ENCODE measurements around the gene OPALIN.

Gene OPALIN

DNA sequence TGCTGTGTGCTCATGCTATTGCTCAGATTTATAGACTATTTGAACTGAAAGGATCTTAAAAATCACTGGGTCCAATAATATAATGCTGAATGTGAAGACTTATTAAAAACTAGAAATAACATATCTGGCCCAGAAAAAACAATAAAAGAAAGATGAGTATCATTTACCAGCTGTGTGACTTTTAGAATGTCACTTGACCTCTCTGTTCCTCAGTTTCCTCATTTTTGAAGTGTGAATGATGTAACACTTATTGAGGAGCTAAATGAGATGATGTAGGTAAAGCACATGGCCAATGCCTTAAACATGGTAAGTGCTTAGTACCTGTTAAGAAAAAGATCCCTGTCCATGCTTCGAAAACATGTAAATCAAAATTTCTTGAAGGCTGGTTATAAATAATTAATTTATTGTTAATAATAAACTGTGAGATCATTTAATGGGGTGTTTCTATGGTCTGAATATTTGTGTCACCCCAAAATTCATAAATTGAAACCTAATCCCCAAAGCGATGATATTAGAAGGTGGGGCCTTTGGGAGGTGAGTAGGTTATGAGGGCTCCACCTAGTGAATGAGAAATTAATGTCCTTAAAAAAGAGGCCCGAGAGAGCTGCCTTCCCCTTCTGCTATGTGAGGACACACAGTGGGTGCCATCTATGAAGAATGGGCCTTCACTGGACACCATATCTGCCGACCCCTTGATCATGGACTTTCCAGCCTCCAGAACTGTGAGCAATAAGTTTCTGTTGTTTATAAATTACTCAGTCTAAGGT, 41.6 kb downstream of the OPALIN start:
- no peak overlapping the region for H4K8ac ChIP-seq (ENCODE audit: low read depth, low read length)
- no peak overlapping the region for H2BK15ac ChIP-seq (ENCODE audit: low read length)
- H3K4ac ChIP-seq (ENCODE audit: low read length) = no peak overlapping the region
- no peak overlapping the region for H2BK12ac ChIP-seq (ENCODE audit: low read length)
- WGBS, 2 donors (ENCODE audit: extremely low coverage in 2 of 2, insufficient read length in 2 of 2, insufficient replicate concordance in 1 of 2) = no CpG with 5 or more reads among the region's 4 CpGs
- no peaks in the 10 kb centered on the region for H3K27me3 ChIP-seq (ENCODE audit: control insufficient read depth in 3 of 3, insufficient read depth in 3 of 3, low read depth in 1 of 3, low read length in 3 of 3)
- H3K36me3 ChIP-seq (replicated peaks in 1 of 2; ENCODE audit: control insufficient read depth in 2 of 2, insufficient read depth in 2 of 2, low read length in 2 of 2) = no peaks in the 10 kb centered on the region
- no peak overlapping the region for H3K4me3 ChIP-seq (ENCODE audit: low read length in 2 of 2)
- H3K14ac ChIP-seq (ENCODE audit: low read length) = no peak overlapping the region
- no peaks in the 10 kb centered on the region for H3K79me1 ChIP-seq (ENCODE audit: low read depth, low read length)
- H3K27ac ChIP-seq (replicated peaks; ENCODE audit: low read length) = no peak overlapping the region
- H2BK120ac ChIP-seq (ENCODE audit: low read depth, low read length) = no peak overlapping the region
- no peak overlapping the region for H2AFZ ChIP-seq (ENCODE audit: low read length)
- H3K23ac ChIP-seq (ENCODE audit: low read depth, low read length, poor library complexity) = no peak overlapping the region
- H3K18ac ChIP-seq (ENCODE audit: low read length) = no peak overlapping the region
- no peak overlapping the region for H3K4me2 ChIP-seq (ENCODE audit: insufficient read depth, low read length, poor library complexity, severe bottlenecking)
- no peaks in the 10 kb centered on the region for H3K4me1 ChIP-seq (ENCODE audit: control insufficient read depth in 2 of 2, insufficient read depth in 1 of 2, low read depth in 1 of 2, low read length in 2 of 2)
- H3K9ac ChIP-seq (ENCODE audit: low read depth, low read length, poor library complexity) = no peak overlapping the region
- no peak overlapping the region for H2AK5ac ChIP-seq (ENCODE audit: low read depth, low read length)
- no peak overlapping the region for H2BK5ac ChIP-seq (ENCODE audit: low read length)
- H3K9me3 ChIP-seq (replicated peaks in 1 of 2; ENCODE audit: control insufficient read depth in 2 of 2, insufficient read depth in 1 of 2, low read depth in 1 of 2, low read length in 2 of 2) = no peaks in the 10 kb centered on the region
- no peak overlapping the region for H4K91ac ChIP-seq (ENCODE audit: low read depth, low read length, poor library complexity)
- DNase-seq (ENCODE audit: low spot score) = no peak

DNA sequence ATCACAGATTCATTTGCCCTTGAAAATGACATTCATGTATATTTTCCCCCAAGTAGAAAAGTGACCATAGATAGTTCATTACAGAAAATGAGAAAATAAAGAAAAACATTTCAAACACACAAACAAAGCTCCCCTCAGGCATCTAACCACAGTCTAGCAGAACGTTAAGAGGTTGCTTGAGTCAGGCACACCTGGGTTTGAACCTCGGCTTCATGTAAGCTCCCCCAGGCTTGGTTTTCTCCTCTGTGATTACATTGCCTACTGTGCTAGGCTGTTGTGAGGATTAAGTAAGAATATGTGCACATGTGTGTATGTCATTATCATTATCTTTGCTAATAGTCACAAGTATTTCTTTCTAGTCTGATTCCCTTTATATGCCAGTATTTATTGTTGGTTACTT, 45.5 kb downstream of the OPALIN start:
- WGBS, 2 donors (ENCODE audit: extremely low coverage in 2 of 2, insufficient read length in 2 of 2, insufficient replicate concordance in 1 of 2) = no CpG with 5 or more reads among the region's 2 CpGs
- no peak for DNase-seq (ENCODE audit: low spot score)
- Histone ChIP-seq H3K4ac (ENCODE audit: low read length) (no peak overlapping the region), H3K4me2 (ENCODE audit: insufficient read depth, low read length, poor library complexity, severe bottlenecking) (no peak overlapping the region), H2BK120ac (ENCODE audit: low read depth, low read length) (no peak overlapping the region), H2BK12ac (ENCODE audit: low read length) (no peak overlapping the region), H3K4me1 (ENCODE audit: control insufficient read depth in 2 of 2, insufficient read depth in 1 of 2, low read depth in 1 of 2, low read length in 2 of 2) (peaks cover 13 to 14% of the 10 kb centered on the region in 2 donors), H3K23ac (ENCODE audit: low read depth, low read length, poor library complexity) (no peak overlapping the region), H3K18ac (ENCODE audit: low read length) (no peak overlapping the region), H4K8ac (ENCODE audit: low read depth, low read length) (no peak overlapping the region), H3K9me3 (replicated peaks in 1 of 2; ENCODE audit: control insufficient read depth in 2 of 2, insufficient read depth in 1 of 2, low read depth in 1 of 2, low read length in 2 of 2) (no peaks in the 10 kb centered on the region), H3K14ac (ENCODE audit: low read length) (no peak overlapping the region), H3K27me3 (ENCODE audit: control insufficient read depth in 3 of 3, insufficient read depth in 3 of 3, low read depth in 1 of 3, low read length in 3 of 3) (no peaks in the 10 kb centered on the region), H3K4me3 (ENCODE audit: low read length in 2 of 2) (no peak overlapping the region), H4K91ac (ENCODE audit: low read depth, low read length, poor library complexity) (no peak overlapping the region), H2BK5ac (ENCODE audit: low read length) (no peak overlapping the region), H2AFZ (ENCODE audit: low read length) (no peak overlapping the region), H3K36me3 (replicated peaks in 1 of 2; ENCODE audit: control insufficient read depth in 2 of 2, insufficient read depth in 2 of 2, low read length in 2 of 2) (no peaks in the 10 kb centered on the region), H3K9ac (ENCODE audit: low read depth, low read length, poor library complexity) (no peak overlapping the region), H2AK5ac (ENCODE audit: low read depth, low read length) (no peak overlapping the region), H3K79me1 (ENCODE audit: low read depth, low read length) (no peaks in the 10 kb centered on the region), H3K27ac (replicated peaks; ENCODE audit: low read length) (no peak overlapping the region), H2BK15ac (ENCODE audit: low read length) (no peak overlapping the region)

DNA sequence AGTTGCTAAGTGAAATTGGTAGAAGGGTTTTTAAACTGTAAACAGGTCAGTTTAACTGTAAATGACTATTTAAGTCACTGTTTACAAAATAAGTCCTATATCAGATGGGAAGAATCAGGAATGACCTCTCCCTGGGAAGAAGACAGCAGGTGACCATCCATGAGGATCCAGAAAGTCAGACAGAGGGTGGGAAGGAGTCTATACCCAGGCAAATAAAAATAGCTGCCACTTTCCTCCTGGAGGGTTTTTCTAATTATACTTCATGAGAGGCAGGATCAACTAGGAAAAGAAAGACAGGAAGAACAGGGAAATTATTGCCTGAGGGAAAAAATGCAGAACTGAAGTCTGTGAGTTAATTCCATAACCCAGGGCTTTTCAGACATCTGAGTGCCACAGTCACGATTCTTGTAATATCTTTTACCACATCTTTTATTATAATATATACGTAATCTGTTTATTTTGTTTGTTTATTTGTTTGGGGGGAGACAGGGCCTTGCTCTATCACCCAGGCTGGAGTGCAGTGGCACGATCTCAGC, 47.6 kb downstream of the OPALIN start:
- Histone ChIP-seq H3K23ac (ENCODE audit: low read depth, low read length, poor library complexity) (no peak overlapping the region), H3K14ac (ENCODE audit: low read length) (no peak overlapping the region), H3K18ac (ENCODE audit: low read length) (no peak overlapping the region), H2BK15ac (ENCODE audit: low read length) (no peak overlapping the region), H3K36me3 (replicated peaks in 1 of 2; ENCODE audit: control insufficient read depth in 2 of 2, insufficient read depth in 2 of 2, low read length in 2 of 2) (no peaks in the 10 kb centered on the region), H3K9me3 (replicated peaks in 1 of 2; ENCODE audit: control insufficient read depth in 2 of 2, insufficient read depth in 1 of 2, low read depth in 1 of 2, low read length in 2 of 2) (no peaks in the 10 kb centered on the region), H4K91ac (ENCODE audit: low read depth, low read length, poor library complexity) (no peak overlapping the region), H3K27me3 (ENCODE audit: control insufficient read depth in 3 of 3, insufficient read depth in 3 of 3, low read depth in 1 of 3, low read length in 3 of 3) (no peaks in the 10 kb centered on the region), H4K8ac (ENCODE audit: low read depth, low read length) (no peak overlapping the region), H2BK5ac (ENCODE audit: low read length) (no peak overlapping the region), H3K4me3 (ENCODE audit: low read length in 2 of 2) (no peak overlapping the region), H2AFZ (ENCODE audit: low read length) (no peak overlapping the region), H2AK5ac (ENCODE audit: low read depth, low read length) (no peak overlapping the region), H3K4me2 (ENCODE audit: insufficient read depth, low read length, poor library complexity, severe bottlenecking) (no peak overlapping the region), H3K4me1 (ENCODE audit: control insufficient read depth in 2 of 2, insufficient read depth in 1 of 2, low read depth in 1 of 2, low read length in 2 of 2) (peaks cover 13 to 16% of the 10 kb centered on the region in 2 donors), H3K79me1 (ENCODE audit: low read depth, low read length) (no peaks in the 10 kb centered on the region), H2BK12ac (ENCODE audit: low read length) (no peak overlapping the region), H2BK120ac (ENCODE audit: low read depth, low read length) (no peak overlapping the region), H3K27ac (replicated peaks; ENCODE audit: low read length) (no peak overlapping the region), H3K9ac (ENCODE audit: low read depth, low read length, poor library complexity) (no peak overlapping the region), H3K4ac (ENCODE audit: low read length) (no peak overlapping the region)
- no CpG with 5 or more reads among the region's 3 CpGs for WGBS, 2 donors (ENCODE audit: extremely low coverage in 2 of 2, insufficient read length in 2 of 2, insufficient replicate concordance in 1 of 2)
- no peak for DNase-seq (ENCODE audit: low spot score)

DNA sequence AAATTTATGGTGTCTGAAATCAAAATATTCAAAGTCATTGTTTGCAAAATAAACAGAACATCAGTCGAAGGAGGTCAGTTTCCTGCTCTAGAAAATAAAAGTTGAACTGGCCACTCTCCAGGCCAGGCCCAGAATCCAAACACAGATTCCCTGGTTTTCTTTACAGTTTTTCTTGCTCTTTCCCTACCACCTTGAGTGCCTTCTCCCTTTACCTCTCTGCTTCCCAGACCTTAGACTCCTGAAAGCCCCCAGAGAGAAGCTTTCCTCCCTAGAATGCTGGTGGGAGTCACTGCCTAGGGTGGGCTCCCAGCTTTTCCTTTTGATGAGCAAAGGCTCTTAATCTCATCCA, 48.5 kb downstream of the OPALIN start:
- peak overlapping the region; percentile 64 for H3K27ac ChIP-seq (replicated peaks; ENCODE audit: low read length)
- no peak overlapping the region for H2BK15ac ChIP-seq (ENCODE audit: low read length)
- peak overlapping the region; percentile 58 for H2AFZ ChIP-seq (ENCODE audit: low read length)
- no peak overlapping the region for H2BK12ac ChIP-seq (ENCODE audit: low read length)
- H3K27me3 ChIP-seq (ENCODE audit: control insufficient read depth in 3 of 3, insufficient read depth in 3 of 3, low read depth in 1 of 3, low read length in 3 of 3) = no peaks in the 10 kb centered on the region
- no peak overlapping the region for H3K14ac ChIP-seq (ENCODE audit: low read length)
- H4K8ac ChIP-seq (ENCODE audit: low read depth, low read length) = no peak overlapping the region
- H3K4me2 ChIP-seq (ENCODE audit: insufficient read depth, low read length, poor library complexity, severe bottlenecking) = no peak overlapping the region
- H3K18ac ChIP-seq (ENCODE audit: low read length) = peak overlapping the region; percentile 58
- no peaks in the 10 kb centered on the region for H3K36me3 ChIP-seq (replicated peaks in 1 of 2; ENCODE audit: control insufficient read depth in 2 of 2, insufficient read depth in 2 of 2, low read length in 2 of 2)
- H4K91ac ChIP-seq (ENCODE audit: low read depth, low read length, poor library complexity) = no peak overlapping the region
- H3K9ac ChIP-seq (ENCODE audit: low read depth, low read length, poor library complexity) = no peak overlapping the region
- no CpG with 5 or more reads among the region's 1 CpG for WGBS, 2 donors (ENCODE audit: extremely low coverage in 2 of 2, insufficient read length in 2 of 2, insufficient replicate concordance in 1 of 2)
- no peaks in the 10 kb centered on the region for H3K79me1 ChIP-seq (ENCODE audit: low read depth, low read length)
- no peak overlapping the region for H2AK5ac ChIP-seq (ENCODE audit: low read depth, low read length)
- H3K9me3 ChIP-seq (replicated peaks in 1 of 2; ENCODE audit: control insufficient read depth in 2 of 2, insufficient read depth in 1 of 2, low read depth in 1 of 2, low read length in 2 of 2) = no peaks in the 10 kb centered on the region
- no peak overlapping the region for H3K4ac ChIP-seq (ENCODE audit: low read length)
- no peak overlapping the region for H3K4me3 ChIP-seq (ENCODE audit: low read length in 2 of 2)
- peak overlapping the region; percentile 63 for H2BK120ac ChIP-seq (ENCODE audit: low read depth, low read length)
- H2BK5ac ChIP-seq (ENCODE audit: low read length) = no peak overlapping the region
- H3K23ac ChIP-seq (ENCODE audit: low read depth, low read length, poor library complexity) = no peak overlapping the region
- H3K4me1 ChIP-seq (ENCODE audit: control insufficient read depth in 2 of 2, insufficient read depth in 1 of 2, low read depth in 1 of 2, low read length in 2 of 2) = peaks cover 13 to 16% of the 10 kb centered on the region in 2 donors
- DNase-seq (ENCODE audit: low spot score) = no peak
